Measurements from ENCODE around the gene FGF4.

FGF4 gene

GRCh38 chr11:69807106-69807815 lies 32.1 kb upstream of the FGF4 start:
- DNase-seq (ENCODE audit: low spot score) = no peak

- DNase-seq (ENCODE audit: low spot score) = no peak
Observed at GRCh38 chr11:69804769-69805508, 29.8 kb upstream of the FGF4 start.

- no peak for DNase-seq (ENCODE audit: low spot score)
Observed at GRCh38 chr11:69803604-69804218, 28.6 kb upstream of the FGF4 start.

- DNase-seq (ENCODE audit: low spot score) = no peak
Observed at GRCh38 chr11:69803022-69803421, 27.9 kb upstream of the FGF4 start.

GRCh38 chr11:69802590-69802989 lies 27.4 kb upstream of the FGF4 start:
- no peak for DNase-seq (ENCODE audit: low spot score)

GRCh38 chr11:69801513-69802335 lies 26.6 kb upstream of the FGF4 start:
- no peak for DNase-seq (ENCODE audit: low spot score)

- DNase-seq (ENCODE audit: low spot score) = no peak
Observed at GRCh38 chr11:69800278-69800677, 25.1 kb upstream of the FGF4 start.

GRCh38 chr11:69799582-69799981 lies 24.4 kb upstream of the FGF4 start:
- no peak for DNase-seq (ENCODE audit: low spot score)

- DNase-seq (ENCODE audit: low spot score) = no peak
Observed at GRCh38 chr11:69799097-69799496, 24.0 kb upstream of the FGF4 start.

- DNase-seq (ENCODE audit: low spot score) = no peak
Observed at GRCh38 chr11:69797737-69798528, 22.8 kb upstream of the FGF4 start.

GRCh38 chr11:69797156-69797555 lies 22.0 kb upstream of the FGF4 start:
- DNase-seq (ENCODE audit: low spot score) = no peak

- no peak for DNase-seq (ENCODE audit: low spot score)
Observed at GRCh38 chr11:69796063-69796462, 20.9 kb upstream of the FGF4 start.

- DNase-seq (ENCODE audit: low spot score) = peak; percentile 36
Observed at GRCh38 chr11:69791276-69792180, 16.4 kb upstream of the FGF4 start.

- DNase-seq (ENCODE audit: low spot score) = no peak
Observed at GRCh38 chr11:69788956-69789355, 13.8 kb upstream of the FGF4 start.

GRCh38 chr11:69787906-69788305 lies 12.8 kb upstream of the FGF4 start:
- DNase-seq (ENCODE audit: low spot score) = no peak

GRCh38 chr11:69787457-69787856 lies 12.3 kb upstream of the FGF4 start:
- no peak for DNase-seq (ENCODE audit: low spot score)

GRCh38 chr11:69781241-69781640 lies 6.1 kb upstream of the FGF4 start:
- no peak for DNase-seq (ENCODE audit: low spot score)

- DNase-seq (ENCODE audit: low spot score) = no peak
Observed at GRCh38 chr11:69778373-69778772, 3.2 kb upstream of the FGF4 start.

GRCh38 chr11:69774354-69775162 lies 583 bp downstream of the FGF4 start:
- DNase-seq (ENCODE audit: low spot score) = no peak
